Eye (tissue), 1 donor: Measurements from ENCODE around the gene ACER3.
"Not testable (repeated sequence)": the region's sequence is repeated elsewhere in the genome, so short reads cannot be mapped to it uniquely, and the experiment has no call there.

Source experiments
- DNase-seq: peaks from one replicate; pipeline ENCODE4 v3.0.0-alpha.2; 2015

ACER3 gene

DNA sequence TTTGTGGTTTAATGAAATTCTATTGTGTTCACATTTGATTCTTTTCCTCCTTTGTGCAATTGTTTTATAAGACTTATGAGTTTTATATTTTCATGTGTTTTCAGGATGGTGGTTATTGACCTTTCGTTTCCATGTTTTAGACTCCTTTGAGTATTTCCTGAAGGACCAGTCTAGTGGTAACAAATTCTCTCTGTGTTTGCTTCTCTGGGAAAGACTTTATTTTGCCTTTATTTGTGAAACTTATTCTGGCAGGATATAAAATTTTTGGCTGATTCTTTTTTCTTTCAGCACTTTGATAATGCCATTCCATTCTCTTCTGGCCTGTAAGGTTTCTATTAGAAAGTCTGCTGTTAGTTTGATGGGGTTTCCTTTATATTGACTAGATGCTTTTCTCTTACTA, 83.5 kb downstream of the ACER3 start:
- peak; percentile 9 for DNase-seq

DNA sequence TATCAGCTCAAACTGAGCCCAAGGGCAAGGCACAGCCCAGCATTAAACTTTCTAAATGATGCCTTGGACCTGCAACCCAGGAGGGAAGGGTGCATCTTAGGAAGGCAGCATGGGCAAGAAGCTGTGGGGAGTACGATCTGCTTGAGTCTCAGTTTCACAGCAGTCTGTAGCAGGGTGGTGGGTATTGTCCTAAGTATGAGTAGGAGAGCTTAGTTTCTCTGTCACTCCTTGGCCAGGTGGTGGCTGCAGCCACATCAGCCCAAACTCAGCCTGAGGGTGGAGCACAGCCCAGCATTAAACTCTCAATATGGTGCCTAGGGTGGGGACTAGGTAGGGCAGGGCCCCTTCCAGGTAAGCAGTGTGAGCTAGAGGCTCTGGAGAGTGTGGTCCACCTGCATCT, 85.5 kb downstream of the ACER3 start:
- DNase-seq, result no peak

DNA sequence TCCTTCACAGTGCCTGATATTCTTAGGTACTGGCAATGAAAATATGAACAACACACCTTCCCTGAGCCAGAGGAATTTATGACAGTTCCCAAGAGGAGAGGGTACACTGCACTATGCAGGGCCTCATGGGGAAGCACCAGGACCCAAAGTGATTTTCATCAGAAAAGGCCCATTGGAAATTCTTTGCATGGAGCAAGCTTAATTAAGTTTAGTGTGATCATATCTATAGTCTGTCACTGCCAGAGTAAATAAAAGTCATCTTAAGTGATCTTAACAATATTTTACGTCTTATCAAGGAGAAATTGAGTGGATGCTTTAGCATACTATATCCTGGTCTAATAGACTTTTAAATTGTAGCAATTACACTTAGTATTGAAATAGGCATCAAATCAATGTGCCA, 86.5 kb downstream of the ACER3 start:
- no peak for DNase-seq

DNA sequence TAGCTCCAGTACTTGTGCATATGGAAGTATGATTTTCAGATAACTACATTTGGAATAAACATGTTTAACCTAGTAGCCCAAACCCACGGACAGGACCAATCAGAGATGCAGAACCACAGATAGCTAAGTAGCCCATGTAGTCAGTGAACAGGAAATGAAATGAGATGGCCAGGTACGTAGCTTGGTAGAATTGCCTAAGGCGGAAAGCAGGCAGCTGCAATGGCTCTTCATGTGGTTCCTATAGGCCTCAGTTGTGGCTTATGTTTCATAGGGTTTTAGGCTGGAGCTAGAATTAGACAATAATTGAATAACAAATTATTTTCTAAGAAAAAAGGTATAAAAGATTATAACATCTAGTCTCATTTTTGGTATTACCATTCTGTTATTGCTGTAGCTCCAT, 87.1 kb downstream of the ACER3 start:
- DNase-seq, result no peak

DNA sequence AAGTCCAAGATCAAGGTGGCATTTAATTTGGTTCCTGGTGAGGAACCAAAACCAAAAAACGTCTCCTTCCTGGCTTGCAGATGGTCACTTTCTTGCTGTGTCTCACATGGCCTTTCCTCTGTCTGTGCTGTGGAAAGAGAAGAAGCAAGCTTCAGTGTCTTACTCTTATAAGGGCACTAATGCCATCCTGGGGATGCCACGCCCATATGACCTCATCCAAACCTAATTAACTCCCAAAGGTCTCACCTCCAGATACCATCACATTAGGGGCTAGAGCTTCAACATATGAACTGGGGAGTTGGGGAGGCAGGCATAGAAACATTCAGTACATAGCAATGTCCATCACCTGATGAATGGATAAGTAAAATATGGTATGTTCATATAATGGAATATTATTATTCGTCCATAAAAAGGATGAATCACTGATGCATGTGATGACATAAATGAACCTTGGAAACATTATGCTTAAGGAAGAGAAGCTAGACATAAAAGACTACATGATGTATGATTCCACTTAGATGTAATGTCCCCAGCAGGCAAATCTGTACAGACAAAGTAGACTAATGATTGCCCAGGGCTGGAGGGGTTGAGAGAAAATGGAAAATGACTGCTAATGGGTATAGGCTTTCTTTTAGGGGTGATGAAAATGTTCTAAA, 94.9 kb downstream of the ACER3 start:
- no peak for DNase-seq

DNA sequence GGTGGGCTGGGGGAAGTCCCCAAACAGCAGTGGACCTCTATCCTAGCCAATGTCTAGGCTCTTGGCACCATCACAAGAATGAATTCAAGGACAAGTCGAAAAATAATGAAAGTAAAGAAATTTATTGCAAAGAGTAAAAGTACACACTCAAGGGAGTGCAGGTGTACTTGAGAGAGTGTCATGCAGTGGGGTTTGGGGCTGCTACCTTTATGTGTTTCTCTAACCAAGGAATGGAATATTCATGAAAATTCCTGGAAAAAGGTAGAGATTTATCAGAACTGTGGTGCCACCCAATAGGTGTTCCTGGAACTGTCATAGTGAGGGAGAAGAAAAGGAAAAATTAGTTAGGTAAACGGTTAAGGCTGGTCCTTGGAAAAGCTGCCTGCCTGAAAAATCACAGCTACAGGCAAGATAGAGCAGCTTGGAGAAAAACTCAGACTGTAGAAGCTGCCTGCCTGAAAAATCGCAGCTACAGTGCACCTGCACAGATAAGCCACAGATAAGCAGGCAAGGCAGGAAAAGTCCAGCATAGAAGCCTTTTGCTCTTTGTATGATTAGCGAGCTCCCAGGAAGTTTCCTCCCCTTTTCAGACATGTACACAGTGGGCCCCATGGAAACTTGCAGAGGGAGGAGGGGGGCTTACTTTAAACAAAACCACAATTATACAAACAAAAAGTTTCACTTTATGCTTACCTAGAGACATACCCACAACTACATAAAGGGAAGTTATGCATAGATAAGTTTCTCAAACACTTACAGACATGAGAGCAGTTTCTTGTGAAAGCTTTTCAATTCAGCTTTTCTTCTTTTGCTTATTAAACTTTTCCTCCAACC, 102.1 kb downstream of the ACER3 start:
- no peak for DNase-seq

DNA sequence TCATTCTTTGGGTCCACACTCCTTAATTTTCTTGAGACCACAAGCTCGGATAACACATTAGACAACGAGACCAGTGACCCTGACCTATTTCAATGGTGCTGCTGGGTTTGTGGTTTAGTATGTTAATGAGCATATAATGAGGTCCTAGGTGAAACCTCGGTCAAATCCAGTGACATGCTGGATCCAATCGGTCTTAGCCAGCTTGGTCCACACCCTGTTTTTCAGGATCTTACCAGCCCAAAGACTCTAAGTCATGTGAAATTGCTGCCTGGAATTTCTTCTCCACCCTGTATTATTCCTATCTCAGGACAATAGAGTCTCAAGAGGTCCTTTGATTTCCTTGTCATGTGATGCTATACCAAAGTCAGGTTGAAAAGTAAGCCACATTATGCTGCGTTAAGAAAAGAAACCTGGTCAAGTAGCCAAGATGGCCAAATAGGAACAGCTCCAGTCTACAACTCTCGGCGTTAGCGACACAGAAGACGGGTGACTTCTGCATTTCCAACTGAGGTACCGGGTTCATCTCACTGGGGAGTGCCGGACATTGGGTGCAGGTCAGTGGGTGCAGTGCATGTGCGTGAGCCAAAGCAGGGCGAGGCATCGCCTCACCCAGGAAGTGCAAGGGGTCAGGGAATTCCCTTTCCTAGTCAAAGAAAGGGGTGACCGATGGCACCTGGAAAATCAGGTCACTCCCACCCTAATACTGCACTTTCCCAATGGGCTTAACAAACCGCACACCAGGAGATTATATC, 102.9 kb downstream of the ACER3 start:
- not testable (repeated sequence) for DNase-seq

DNA sequence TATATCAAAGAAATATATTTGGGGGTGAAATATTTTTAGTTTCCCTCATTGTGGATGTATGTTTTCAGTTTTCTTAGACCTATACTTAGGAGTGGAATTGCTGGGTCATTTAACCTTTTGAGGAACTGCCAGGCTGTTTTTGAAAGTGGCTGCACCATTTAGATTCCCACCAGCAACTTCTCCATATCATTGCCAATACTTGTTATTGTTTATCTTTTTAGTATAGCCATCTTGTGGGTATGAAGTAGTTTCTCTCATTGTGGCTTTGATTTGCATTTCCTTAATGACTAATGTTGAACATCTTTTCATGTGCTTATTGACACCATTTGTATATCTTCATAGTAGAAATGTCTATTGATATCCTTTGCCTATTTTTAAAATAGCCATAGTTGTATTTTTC, 111.3 kb downstream of the ACER3 start:
- no peak for DNase-seq

DNA sequence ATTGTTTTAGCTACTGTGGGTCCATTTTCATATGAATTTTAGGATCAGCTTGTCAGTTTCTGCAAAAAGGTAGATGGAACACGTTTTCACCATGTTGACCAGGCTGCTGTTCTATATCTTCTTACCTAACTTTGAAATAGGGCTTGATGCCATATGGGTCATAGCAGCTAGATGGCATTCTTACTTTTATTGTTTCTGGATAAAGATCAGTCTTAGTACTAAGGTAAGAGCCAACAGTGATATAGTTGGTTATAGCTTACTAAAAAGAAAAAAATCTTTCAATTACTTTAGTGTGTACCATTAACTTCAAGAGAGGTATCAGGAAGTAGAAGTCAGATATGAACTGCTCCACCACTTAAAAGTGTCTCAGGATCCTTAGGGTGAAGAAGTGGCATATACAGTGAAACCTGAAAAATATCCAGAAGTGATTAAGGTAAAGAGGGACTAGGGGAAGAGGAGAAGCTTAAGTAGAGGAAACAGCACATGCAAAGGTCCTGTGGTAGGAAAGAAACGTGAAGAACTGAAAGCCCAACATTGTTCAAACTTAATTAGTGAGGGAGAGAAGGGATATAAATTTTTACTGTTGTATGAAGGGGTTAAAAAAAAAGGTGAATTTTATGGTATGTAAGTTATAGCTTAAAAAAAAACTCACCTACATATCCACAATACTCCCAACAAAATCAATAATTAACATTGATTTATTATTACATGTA, 113.6 kb downstream of the ACER3 start:
- DNase-seq, result no peak

DNA sequence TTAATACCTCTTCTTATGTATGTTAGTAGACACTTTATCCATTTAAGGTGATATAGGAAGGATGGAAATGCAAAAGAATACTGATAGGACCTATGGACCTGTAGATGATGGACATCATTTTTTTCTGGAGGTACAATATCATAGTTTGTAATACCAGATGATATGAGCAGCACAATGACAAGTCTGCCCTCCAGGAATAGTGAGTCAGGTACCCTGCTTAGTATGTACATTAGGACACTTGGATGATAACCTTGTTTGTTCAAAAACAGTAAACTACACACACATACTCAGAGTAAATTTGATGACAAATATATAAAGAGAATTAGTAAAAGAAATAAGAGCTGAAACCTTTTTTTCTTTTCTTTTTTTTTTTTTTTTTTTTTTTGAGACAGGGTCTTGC, 114.8 kb downstream of the ACER3 start:
- DNase-seq, result no peak

DNA sequence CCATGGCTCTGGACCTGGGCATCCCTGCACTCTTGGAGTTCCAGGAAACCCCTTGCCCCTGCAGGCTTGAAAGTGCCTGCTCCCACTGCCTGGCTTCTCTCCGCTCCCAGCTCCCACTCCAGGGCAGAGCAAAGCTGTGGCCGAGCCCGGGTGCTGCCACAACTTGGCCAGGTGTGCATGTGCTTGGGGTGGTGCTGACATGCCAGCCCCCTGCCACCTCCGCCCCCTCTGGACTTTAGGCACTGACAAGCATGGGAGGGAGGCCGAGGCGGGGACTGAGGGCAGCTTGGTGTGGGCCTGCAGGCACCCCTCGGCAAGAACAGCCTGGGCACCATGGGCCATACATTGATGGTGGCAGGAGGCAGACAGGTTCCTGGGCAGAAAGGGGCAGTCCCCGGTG, 117.1 kb downstream of the ACER3 start:
- no peak for DNase-seq

DNA sequence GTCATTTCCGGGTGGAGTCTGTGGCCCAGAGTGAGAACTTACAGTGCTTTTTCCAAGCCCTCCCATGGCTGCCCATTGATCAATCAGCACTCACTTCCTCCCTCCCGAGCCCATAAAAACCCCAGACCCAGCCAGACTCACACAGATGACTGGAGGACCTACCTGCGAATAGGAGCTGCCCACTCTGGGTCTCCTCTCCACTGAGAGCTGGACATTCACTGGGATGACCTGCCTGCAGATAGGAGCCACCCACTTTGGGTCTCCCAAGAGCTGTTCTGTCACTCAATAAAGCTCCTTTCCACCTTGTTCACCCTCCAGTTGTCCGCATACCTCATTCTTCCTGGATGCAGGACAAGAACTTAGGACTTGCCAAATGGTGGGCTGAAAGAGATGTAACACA, 117.5 kb downstream of the ACER3 start:
- no peak for DNase-seq

DNA sequence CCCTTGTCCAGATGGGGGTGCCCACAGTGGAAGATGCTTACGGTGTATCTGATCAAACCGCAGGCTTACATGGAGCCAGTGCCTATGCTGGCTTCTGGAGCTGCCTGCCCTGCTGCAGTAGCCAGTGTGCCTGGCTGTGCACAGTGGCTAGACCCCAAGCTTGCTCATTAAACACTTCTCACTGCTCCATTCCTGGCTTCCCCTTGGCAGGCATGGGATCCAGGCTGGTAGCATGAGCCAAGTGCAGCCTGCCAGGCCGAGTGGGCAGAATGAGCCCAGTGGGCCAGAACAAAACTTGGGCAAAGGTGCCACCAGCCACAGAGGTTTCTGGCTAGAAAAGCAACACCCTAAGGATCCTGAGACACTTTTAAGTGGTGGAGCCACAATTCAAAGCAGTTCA, 118.1 kb downstream of the ACER3 start:
- DNase-seq, result no peak

DNA sequence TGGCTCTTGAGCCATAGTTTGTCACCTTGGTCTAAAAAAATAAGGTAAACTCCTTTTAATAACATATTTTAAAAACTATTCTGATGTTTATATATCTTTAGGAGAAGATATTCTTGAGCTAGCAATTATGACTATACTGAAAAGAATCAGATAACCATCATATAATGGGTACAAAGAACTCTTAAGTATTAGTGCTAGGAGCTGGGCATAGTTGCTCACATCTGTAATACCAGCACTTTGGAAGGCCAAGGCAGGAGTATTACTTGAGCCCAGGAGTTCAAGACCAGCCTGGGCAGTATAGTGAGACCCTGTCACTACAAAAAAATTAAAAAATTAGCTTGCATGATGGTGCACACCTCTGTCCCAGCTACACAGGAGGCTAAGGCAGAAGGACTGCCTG, 119.5 kb downstream of the ACER3 start:
- DNase-seq, result no peak

DNA sequence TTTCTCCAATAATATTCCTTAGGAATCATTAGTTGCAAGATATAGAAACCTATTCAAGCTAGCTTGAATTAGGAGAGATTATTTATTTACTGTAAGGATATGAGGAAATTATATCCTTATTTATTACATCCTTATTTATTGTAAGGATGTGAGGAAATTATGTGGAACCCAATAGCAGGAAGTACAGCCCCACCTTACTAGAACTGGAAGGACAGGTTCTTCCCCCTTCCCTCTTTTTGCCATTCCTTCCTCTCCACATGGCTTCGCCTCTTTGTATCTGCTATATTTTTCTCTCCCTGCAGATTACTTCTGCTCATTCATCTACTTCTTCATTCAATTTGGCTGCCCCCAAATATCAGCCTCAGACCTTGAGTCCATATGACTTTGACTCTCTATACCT, 124.0 kb downstream of the ACER3 start:
- DNase-seq, result no peak

DNA sequence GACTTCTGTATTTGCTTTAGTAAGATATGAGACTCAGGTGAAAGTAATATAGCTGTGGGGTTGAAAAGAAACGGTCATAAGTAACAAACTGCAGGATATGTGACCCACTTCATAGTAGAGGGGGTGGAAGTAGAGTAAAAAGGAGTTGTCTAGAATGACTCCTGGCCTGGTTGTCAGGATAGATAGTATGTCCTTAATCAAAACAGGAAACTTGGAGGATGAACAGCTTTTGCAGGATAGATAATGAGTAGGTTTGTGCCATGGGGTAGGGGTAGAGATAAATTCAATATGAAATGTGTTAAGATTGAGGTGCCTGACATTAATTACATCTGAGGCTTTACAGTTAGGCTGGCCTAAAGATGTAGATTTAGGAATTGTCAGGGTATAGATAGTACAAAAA, 126.5 kb downstream of the ACER3 start:
- DNase-seq, result no peak

DNA sequence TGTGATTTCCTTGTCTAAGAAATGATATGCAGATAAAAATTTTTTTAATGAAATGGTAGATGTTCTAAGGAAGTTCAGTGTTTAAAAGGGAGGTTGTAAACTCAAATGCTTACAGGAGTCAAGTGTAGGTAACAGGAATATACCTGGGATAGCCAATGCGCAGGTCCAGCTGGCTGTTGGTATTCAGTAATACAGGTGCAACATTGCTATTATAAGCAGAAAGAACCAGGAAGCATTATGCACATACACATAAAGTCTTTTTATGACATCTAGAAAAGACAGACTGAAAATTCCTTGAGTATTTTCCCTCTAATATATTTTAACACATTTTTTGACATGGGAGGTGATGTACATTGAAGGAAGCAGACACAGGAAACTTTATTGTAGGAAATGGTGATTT, 129.9 kb downstream of the ACER3 start:
- no peak for DNase-seq

DNA sequence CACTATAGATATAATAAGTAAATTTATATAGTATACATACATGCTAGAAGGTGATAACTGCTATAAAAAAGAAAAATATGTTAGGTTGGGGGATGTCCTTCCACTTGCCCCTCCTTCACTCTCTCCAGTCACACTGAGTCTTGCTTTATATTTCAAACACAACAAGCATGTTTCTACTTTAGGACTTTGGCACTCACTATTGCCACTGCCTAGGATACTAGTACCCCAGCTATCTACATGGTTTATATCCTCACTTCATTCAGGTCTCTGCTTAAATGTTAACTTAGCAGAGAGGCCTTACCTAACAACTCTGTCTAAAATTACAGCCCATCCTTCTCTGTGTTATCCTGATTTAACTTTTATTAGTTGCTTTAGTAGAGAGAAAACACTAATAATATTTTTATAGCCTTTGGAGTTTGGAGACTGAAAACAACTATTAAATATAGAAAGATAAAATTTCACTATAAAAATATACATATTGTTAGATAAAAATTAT, 134.4 kb downstream of the ACER3 start:
- DNase-seq, result no peak

DNA sequence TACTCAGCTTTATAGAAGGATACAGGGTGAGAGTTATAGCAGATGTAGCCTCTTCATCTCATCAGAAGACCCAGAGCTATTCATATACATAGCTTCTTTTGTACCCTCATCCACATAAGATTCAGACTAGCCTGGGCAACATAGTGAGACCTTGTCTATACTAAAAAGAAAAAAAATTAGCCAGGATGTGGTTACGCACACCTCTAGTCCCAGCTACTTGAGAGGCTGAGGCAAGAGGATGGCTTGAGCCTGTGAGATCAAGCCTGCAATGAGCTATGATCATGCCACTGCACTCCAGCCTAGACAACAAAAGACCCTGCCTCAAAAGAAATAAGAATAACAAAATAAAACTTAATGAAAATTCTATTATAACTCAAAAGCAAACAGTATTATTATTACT, 136.8 kb downstream of the ACER3 start:
- DNase-seq, result no peak

DNA sequence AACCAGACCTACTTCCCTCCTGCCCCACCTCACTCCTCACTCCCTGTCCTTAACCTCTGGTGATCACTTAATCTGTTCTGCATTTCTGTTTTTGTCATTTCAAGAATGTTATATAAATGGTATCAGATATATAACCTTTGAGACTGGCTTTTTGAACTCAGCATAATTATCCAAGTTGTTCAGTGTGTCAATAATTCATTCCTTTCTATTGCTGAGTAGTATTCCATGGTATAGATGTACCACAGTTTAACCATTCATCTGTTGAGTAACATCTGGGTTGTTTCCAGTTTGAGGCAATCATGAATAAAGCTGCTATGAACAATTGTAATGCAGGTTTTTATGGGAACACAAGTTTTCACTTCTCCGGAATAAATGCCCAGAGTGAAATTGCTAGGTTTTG, 138.9 kb downstream of the ACER3 start:
- DNase-seq, result no peak

DNA sequence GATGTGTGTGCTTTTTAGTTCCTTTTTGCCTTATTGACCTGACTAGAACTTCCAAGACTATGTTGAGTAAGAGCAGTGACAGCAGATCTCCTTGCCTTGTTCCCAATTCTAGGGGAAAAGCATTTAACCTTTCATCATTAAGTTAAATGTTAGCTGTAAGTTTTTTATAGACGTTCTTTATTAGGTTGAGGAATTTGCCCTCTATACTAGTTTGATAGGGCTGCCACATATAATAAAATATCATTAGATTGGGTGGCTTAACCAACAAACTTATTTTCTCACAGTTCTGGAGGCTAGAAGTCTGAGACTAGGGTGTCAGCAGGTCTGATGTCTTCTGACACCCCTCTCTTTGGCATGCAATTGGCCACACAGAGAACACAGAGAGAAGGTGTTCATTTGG, 140.9 kb downstream of the ACER3 start:
- no peak for DNase-seq

DNA sequence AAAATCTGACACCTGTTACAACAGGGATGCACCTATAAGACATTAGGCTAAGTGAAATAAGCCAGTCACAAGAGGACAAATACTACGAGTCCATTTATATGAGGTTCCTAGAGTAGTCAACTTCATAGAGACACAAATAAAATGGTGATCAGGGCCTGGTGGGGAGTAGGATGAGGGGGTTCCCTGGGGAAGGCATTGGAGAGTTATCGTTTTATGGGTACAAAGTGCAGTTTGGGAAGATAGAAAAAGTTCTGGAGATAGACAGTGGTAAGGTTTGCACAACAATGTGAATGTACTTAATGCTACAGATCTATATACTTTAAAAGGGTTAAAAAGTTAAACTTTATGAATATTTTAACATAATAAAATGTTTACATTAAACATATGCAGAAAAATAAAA, 142.1 kb downstream of the ACER3 start:
- DNase-seq, result no peak

DNA sequence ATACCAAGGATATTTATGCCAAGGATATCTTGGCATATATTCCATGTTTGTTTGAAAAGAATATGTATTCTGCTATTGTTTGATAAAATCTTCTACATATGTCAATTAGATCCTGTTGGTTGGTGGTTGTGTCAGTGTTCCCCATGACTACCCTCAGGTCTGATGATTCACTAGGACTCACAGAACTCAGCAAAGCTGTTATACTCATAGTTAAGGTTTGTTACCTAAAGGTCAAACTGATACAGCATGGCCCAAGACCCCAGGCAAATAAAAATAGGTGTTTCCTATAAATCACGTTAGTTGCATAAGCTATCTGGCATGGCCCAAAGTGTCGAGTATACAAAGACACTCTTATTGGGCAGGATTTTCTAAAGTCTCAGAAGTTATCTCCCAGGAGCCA, 143.2 kb downstream of the ACER3 start:
- DNase-seq, result no peak
